Panc1 (cell line): ENCODE measurements around the gene SHMT1.

ENCODE experiments used
- CTCF ChIP-seq: fragments of 450-650 bp; IDR thresholded peaks from 2 replicates; pipeline ENCODE4 v1.5.1; 2017; ENCODE audit warnings: mild to moderate bottlenecking
- SIN3A ChIP-seq: IDR thresholded peaks from 2 replicates; pipeline ENCODE4 v1.6.1; 2012; ENCODE audit warnings: low read depth, mild to moderate bottlenecking, low read length, moderate library complexity, borderline replicate concordance; ENCODE audit not compliant: insufficient read depth

- no peak for TF ChIP-seq CTCF
- no peak for TF ChIP-seq SIN3A
These were observed 43.0 kb downstream of the SHMT1 start for GRCh38 chr17:18320301-18320700.
